NCI-H1105 (cell line): ENCODE measurements around the gene RHBDF2.
"Not testable (repeated sequence)": the region's sequence is repeated elsewhere in the genome, so short reads cannot be mapped to it uniquely, and the experiment has no call there.

Source experiments
- DNase-seq: peaks from one replicate; lab custom pipeline; 2025; lab: John Stamatoyannopoulos, UW

RHBDF2 gene

DNA sequence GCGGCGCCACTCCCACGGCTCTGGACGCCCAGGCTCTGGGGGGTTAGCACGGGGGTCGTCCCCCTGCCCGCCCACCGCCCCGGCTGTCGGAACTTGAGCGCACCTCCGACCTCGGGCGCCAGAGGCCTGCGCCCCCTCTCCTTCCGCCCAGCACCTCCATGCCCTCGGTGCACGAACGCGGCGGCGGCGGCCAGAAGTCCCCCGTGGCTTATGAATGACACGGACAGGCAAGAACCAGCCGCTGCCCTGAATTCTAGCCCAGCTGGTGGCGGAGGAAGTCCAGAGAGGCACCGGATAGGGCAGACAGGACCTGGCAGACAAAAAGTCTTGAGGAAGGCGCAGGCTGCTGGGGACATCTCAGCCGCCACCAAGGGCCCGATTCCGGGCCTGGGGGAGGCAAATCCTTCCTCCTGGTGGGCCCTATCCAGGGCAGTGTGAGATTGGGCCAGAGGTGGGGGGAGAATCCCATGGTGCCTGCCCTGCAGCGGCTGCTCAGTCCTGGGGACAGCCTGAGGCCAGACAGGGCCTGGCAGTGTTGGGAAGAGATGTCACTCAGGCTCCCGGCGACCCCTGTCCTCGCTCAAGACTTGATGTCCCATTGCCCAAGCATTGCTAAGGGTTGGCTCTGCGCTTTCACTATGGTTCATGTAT lies 37.2 kb upstream of the RHBDF2 start:
- DNase-seq, result no peak

- no peak for DNase-seq
Observed at GRCh38 chr17:76537578-76538280, 36.5 kb upstream of the RHBDF2 start, which contains the start of gene CYGB. TSS of gene CYGB (minus strand) at chr17:76537709. CDS start at chr17:76537542, 167 bp downstream.

DNA sequence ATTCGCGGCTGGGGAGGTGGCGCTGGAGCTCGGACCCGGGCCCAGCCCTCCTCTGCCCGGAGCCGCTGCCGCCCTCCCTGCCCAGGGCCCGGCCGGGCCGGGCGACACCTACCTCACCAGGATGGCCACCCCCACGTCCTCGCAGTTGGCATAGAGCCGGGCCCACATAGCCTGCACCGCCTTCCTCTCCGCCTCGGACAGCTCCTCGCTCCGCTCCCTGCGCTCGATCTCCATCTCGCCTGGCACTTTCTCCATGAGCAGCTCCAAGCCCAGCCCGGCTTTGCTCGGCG lies 36.0 kb upstream of the RHBDF2 start:
- DNase-seq, result no peak

DNA sequence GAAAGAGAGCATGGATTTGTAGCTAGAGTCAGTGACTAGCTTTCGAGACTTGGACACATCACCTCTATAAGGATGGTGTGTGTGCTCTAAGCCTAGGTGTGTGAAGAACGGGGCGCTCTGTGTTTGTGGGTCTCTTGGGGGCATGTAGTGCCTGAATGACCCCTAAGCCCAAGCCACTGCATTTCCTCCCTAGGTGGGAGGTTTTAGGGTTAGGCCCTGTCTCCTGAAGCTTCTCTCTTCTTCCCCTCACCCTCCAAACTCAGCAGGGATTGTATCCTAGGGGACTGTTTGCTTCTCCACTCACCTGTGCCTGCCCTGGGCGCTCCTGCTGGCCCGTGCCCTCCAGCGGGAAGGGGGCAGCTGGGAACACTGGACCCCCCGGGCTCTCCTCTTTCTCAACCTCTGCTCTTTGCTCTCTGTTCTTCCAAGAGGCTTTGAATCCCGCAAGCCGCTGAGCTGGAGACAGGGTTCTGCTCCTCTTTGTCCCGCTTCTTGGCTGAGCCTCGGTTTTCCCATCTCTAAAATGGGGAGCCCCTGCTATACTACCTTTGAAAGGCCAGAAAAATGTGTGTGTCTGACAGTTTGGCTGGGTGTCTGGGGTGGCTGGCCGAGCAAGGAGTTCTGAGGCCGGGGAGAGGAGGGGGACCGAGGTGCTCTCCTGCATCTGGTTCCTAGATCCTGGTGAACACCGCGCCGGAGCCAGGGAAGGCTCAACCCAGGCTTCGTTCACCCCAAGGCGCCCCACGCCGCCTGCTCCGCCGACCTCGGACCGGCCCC lies 35.5 kb upstream of the RHBDF2 start:
- no peak for DNase-seq

GRCh38 chr17:76535788-76536510 lies 34.7 kb upstream of the RHBDF2 start:
- DNase-seq, result no peak

DNA sequence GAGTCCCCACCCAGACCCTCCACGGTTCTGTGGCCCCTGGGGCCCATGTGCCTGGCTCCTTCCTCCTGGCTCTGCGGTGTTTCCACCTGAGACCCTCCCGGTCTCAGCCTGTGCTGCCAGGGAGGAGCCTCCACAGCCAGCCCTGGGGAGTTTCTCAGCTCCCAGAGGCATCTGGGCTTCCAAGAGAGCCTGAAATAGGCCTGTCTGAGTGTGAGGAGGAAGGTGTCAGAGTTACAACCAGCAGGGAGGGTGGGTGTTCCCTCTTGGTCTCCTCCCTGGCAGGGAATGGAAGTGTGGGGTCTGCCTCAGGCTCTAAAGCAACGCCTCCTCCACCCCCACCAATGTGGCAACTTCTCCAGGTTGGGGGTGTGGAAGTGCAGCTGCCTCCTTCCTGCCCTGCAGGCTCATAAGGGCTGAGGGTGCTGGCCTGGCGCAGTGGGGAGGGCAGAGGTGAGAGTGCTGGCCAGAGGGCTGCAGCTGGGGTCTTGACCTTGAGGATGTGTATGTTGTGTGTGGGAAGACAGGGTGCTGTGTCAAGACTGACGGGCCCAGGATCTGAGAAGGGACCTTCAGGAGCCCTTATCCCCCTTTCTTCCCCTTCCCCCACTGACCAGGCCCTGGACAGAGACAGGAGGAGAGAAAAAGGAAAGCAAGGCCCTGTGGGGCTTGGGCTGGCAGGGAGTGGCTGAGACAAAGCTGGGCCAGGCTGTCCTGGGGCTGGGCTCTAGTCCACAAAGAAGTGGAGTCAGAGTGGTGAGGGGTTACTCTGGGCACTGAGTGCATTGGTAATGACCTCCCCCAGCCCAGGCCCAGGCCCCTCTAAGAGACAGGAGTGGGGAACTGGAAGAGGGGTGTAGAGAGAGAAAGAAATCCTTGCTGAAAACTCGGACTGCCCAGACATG lies 33.9 kb upstream of the RHBDF2 start:
- no peak for DNase-seq

- DNase-seq, result not testable (repeated sequence)
Observed at GRCh38 chr17:76533640-76534359, 32.6 kb upstream of the RHBDF2 start.

DNA sequence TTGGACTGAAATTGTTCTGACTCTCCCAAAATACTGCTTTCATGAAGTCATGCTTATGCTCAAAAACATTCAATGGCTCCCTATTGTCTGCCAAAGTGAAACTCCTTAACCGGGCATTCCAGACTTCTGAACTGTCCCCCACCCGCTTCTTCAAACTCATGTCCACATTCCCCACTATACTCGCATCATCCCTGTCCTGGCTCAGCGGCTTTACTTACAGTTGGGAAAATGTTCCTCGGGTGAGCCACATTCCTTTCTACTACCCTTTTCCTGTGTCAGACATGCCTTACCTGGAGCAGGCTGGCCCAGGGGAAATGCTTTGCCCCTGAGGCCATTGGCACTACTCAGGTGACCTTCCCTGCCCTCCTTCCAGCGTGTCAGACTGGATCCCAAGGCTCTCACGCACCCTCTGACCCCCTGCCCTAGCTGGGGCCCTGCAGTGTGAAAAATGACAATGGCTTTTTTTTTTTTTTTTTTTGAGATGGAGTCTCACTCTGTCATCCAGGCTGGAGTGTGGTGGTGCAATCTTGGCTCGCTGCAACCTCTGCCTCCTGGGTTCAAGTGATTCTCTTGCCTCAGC lies 30.9 kb upstream of the RHBDF2 start:
- no peak for DNase-seq

GRCh38 chr17:76531486-76532038 lies 30.3 kb upstream of the RHBDF2 start:
- no peak for DNase-seq

DNA sequence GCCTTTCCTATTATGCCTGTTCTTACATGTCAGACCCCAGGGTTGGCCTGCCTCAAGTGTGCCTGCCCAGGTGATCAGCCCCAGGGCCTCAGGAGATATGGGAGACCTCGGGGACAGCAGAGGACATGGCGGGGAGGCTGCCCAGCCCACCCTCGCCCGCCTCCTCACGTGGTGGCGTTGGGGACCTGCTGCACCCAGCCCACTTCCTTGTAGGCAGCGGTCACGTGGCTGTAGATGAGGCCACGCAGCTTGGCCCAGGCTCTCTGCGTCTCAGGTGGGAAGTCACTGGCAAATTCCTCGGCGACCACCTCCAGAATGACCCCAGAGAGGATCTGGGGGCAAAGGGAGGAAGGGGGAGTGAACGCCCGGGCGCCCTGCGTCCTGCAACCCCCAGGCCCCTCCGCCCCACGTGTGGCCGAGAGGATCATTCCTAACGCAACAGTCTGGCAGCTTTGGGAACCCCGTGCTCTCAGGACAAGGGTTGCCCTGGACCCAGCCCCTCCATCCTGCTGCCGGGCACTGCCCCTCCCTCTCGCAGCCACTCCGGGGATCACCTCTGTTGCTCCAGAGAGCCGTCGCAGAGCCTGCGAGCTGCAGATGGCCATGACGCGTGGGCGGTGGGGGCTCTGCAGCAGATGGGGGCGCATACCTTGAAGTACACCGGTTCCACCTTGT lies 29.7 kb upstream of the RHBDF2 start:
- no peak for DNase-seq

- no peak for DNase-seq
Observed at GRCh38 chr17:76530095-76530723, 29.0 kb upstream of the RHBDF2 start.

GRCh38 chr17:76529224-76530094 lies 28.2 kb upstream of the RHBDF2 start:
- no peak for DNase-seq

DNA sequence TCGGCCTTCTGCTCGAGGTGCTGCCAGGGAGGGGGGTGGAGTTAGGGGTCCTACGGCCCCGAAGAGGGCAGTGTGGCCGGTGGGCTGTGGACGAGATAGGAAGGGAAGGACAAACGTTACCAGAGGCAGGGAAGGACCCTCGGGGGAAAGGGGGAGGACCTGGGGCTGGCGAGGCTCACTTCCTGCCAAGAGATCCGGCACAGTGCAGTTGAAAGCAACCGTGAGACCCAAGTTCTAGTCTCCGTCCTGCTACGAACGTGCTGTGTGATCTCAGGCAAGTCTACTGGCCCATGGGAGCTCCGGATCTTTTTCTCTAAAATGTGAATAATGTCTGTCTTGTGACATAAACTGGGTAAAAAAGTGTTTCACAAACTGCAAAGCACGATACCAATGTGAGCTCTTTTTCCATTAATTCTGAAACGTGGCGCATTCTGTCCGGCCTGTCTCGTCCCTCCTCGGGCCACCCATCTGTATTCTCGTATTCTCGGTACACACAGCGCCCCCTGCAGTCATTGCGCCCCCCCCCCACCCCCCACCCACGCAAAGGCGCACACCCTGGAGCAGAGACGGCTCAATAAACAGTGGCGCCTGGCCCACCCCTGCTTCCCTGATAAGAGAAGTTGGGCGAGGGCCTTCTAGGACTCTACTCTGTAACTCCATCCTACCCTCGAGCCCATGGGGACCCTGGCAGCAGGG lies 27.5 kb upstream of the RHBDF2 start:
- DNase-seq, result no peak

- no peak for DNase-seq
Observed at GRCh38 chr17:76528156-76528527, 26.9 kb upstream of the RHBDF2 start.

GRCh38 chr17:76527430-76528111 lies 26.3 kb upstream of the RHBDF2 start:
- no peak for DNase-seq

- not testable (repeated sequence) for DNase-seq
Observed at GRCh38 chr17:76527016-76527415, 25.8 kb upstream of the RHBDF2 start.

GRCh38 chr17:76525513-76525833 lies 24.2 kb upstream of the RHBDF2 start:
- DNase-seq, result not testable (repeated sequence)
